ENCODE results near the gene MT1G.
A peak's percentile ranks its signal among the peaks of the same experiment; 100 is the strongest.

Gene MT1G

GRCh38 chr16:56684256-56684925, 16.5 kb upstream of the MT1G start:
- no peak for TF ChIP-seq CTCF (IDR thresholded peaks at IDR 0.05; ENCODE audit: low read depth, low read length)
- DNase-seq (ENCODE audit: extremely low read depth, low read depth), result no peak

- TF ChIP-seq CTCF (IDR thresholded peaks at IDR 0.05; ENCODE audit: low read depth, low read length), result no peak
- no peak for DNase-seq (ENCODE audit: extremely low read depth, low read depth)
These were observed 15.7 kb upstream of the MT1G start for GRCh38 chr16:56683424-56684172.

- DNase-seq (ENCODE audit: extremely low read depth, low read depth), result no peak
- no peak for TF ChIP-seq CTCF (IDR thresholded peaks at IDR 0.05; ENCODE audit: low read depth, low read length)
These were observed 15.0 kb upstream of the MT1G start for GRCh38 chr16:56682703-56683397.

GRCh38 chr16:56681939-56682702, 14.3 kb upstream of the MT1G start, which contains the start of gene MT1X:
Gene MT1X (plus strand): TSS chr16:56682470. CDS start chr16:56682541, 71 bp downstream.
- DNase-seq (ENCODE audit: extremely low read depth, low read depth), result peak; percentile 63
- no peak for TF ChIP-seq CTCF (IDR thresholded peaks at IDR 0.05; ENCODE audit: low read depth, low read length)

GRCh38 chr16:56679818-56680217, 12.0 kb upstream of the MT1G start:
- no peak for TF ChIP-seq CTCF (IDR thresholded peaks at IDR 0.05; ENCODE audit: low read depth, low read length)
- DNase-seq (ENCODE audit: extremely low read depth, low read depth), result no peak

GRCh38 chr16:56679078-56679730, 11.3 kb upstream of the MT1G start:
- TF ChIP-seq CTCF (IDR thresholded peaks at IDR 0.05; ENCODE audit: low read depth, low read length), result no peak
- no peak for DNase-seq (ENCODE audit: extremely low read depth, low read depth)

Measured in AG09319 (cell line).